Naive thymus-derived CD4-positive, alpha-beta T cell (primary cell): ENCODE measurements around the gene LDB2. TPM values are rescaled to one million over a fixed set of nuclear protein-coding genes. Genes with fewer than 3 reads are reported as not detected.

Experiments used
- ATAC-seq: fragments of 150-1000 bp; cut with Tn5 transposase; 2 replicates; pipeline ENCODE4 v1.10.0; 2021; ENCODE audit warnings: mild to moderate bottlenecking, moderate library complexity
- CTCF ChIA-PET: fragments of 350-600 bp; sonication (Branson Sonifier 250); formaldehyde crosslinking; loops from one replicate; lab custom pipeline; 2021; ENCODE audit warnings: antibody characterized with exemption; lab: Charles Lee
- POLR2A ChIA-PET: fragments of 350-600 bp; sonication (Branson Sonifier 250); formaldehyde crosslinking; loops from one replicate; lab custom pipeline; 2021; ENCODE audit warnings: antibody characterized with exemption, inconsistent platforms; lab: Charles Lee
- DNase-seq, 9 donors: peaks; one replicate each; pipeline versions ENCODE4 v3.0.0 to v3.0.0-alpha.2; 2020 to 2022; ENCODE audit warnings: mixed read lengths in 1 of 9
- H3K27ac ChIP-seq: one replicate; pipeline ENCODE4 v1.7.0; 2013; ENCODE audit warnings: mild to moderate bottlenecking, low read depth, low read length, moderate library complexity
- H3K27me3 ChIP-seq, 2 donors: one replicate each; pipeline ENCODE4 v1.7.0; 2013; ENCODE audit warnings: low read length in 2 of 2, mild to moderate bottlenecking in 2 of 2, moderate library complexity in 2 of 2; ENCODE audit not compliant: control insufficient read depth in 2 of 2, insufficient read depth in 2 of 2
- H3K36me3 ChIP-seq, 3 experiments: 1 replicate in 2 of 3; 2 replicates in 1 of 3; pipeline ENCODE4 v1.7.0; 2013; ENCODE audit warnings: low read length in 3 of 3, mild to moderate bottlenecking in 3 of 3, moderate library complexity in 1 of 3; ENCODE audit not compliant: insufficient read depth in 3 of 3, control insufficient read depth in 2 of 3
- H3K4me1 ChIP-seq, 2 donors: one replicate each; pipeline ENCODE4 v1.7.0; 2013; ENCODE audit warnings: low read length in 2 of 2, mild to moderate bottlenecking in 2 of 2, moderate library complexity in 1 of 2; ENCODE audit not compliant: control insufficient read depth in 2 of 2, insufficient read depth in 2 of 2
- H3K4me3 ChIP-seq: 2 replicates; pipeline ENCODE4 v1.7.0; 2013; ENCODE audit warnings: mild to moderate bottlenecking, low read length
- H3K9me3 ChIP-seq, 3 experiments: 1 replicate in 2 of 3; 2 replicates in 1 of 3; pipeline ENCODE4 v1.7.0; 2013; ENCODE audit warnings: low read length in 3 of 3; ENCODE audit not compliant: control insufficient read depth in 2 of 3
- H3K27ac Mint-ChIP-seq, 9 donors: one replicate each; pipeline ENCODE4 v1.8.0; 2020 to 2022; ENCODE audit warnings: mixed read lengths in 9 of 9, mild to moderate bottlenecking in 8 of 9, moderate library complexity in 5 of 9, inconsistent platforms in 2 of 9
- H3K27me3 Mint-ChIP-seq, 5 donors: one replicate each; pipeline ENCODE4 v1.8.0; 2021 to 2022; ENCODE audit warnings: mixed read lengths in 5 of 5, mild to moderate bottlenecking in 1 of 5
- H3K36me3 Mint-ChIP-seq, 5 donors: one replicate each; pipeline ENCODE4 v1.8.0; 2020 to 2022; ENCODE audit warnings: mixed read lengths in 5 of 5, mild to moderate bottlenecking in 3 of 5, inconsistent platforms in 1 of 5
- H3K4me1 Mint-ChIP-seq, 7 donors: one replicate each; pipeline ENCODE4 v1.8.0; 2020 to 2022; ENCODE audit warnings: mixed read lengths in 7 of 7, mild to moderate bottlenecking in 3 of 7, inconsistent platforms in 1 of 7
- H3K4me3 Mint-ChIP-seq, 10 donors: one replicate each; pipeline ENCODE4 v1.8.0; 2020 to 2022; ENCODE audit warnings: mild to moderate bottlenecking in 10 of 10, mixed read lengths in 10 of 10, moderate library complexity in 6 of 10, inconsistent platforms in 2 of 10
- H3K9me3 Mint-ChIP-seq, 11 donors: one replicate each; pipeline ENCODE4 v1.8.0; 2020 to 2022; ENCODE audit warnings: mixed read lengths in 11 of 11, mild to moderate bottlenecking in 4 of 11, inconsistent platforms in 1 of 11, moderate library complexity in 1 of 11
- intact Hi-C, 2 donors: fragments of 100-400 bp; cut with micrococcal nuclease; formaldehyde crosslinking; loops; one replicate each; pipeline ENCODE4 v1.15.1; 2023
- polyA plus RNA-seq, 2 donors: library from polyadenylated mRNA; unstranded; fragments of 300-500 nt; fragmentation: Illumina TruSeq; gene quantifications; one replicate each; pipeline ENCODE4 v1.2.3, GENCODE V29; 2021
- total RNA-seq, 6 experiments: library from RNA in 5 of 6; stranded (reverse) in 5 of 6; gene quantifications; 1 replicate in 5 of 6; 2 replicates in 1 of 6; pipeline ENCODE4 v1.2.3 and lab custom pipeline; 2021 to 2026

The LDB2 gene
- total and polyA plus RNA-seq, 7 experiments from 2014 or later, result 0.29 to 1.5 TPM; not detected in 5

- no peaks in the 10 kb centered on the region for H3K36me3 Mint-ChIP-seq
- DNase-seq, result no peak
- no peak overlapping the region for H3K4me3 Mint-ChIP-seq
- Histone ChIP-seq H3K27ac (no peak overlapping the region), H3K4me1 (no peaks in the 10 kb centered on the region), H3K27me3 (no peaks in the 10 kb centered on the region), H3K36me3 (no peaks in the 10 kb centered on the region), H3K9me3 (no peaks in the 10 kb centered on the region), H3K4me3 (no peak overlapping the region)
- peaks cover 0 to 7% (median 0%) of the 10 kb centered on the region in 5 donors for H3K27me3 Mint-ChIP-seq
- ChIA-PET CTCF (no interaction called here), POLR2A (no interaction called here)
- H3K9me3 Mint-ChIP-seq, result peaks cover 0 to 3% (median 0%) of the 10 kb centered on the region in 11 donors
- no peak overlapping the region for H3K27ac Mint-ChIP-seq
- intact Hi-C loops, result no loop called here
- ATAC-seq, result no peak
- no peaks in the 10 kb centered on the region for H3K4me1 Mint-ChIP-seq
Measured at GRCh38 chr4:16691450-16691849, 207.0 kb downstream of the LDB2 start.

GRCh38 chr4:16687845-16688244 is 210.6 kb downstream of the LDB2 start:
- H3K36me3 Mint-ChIP-seq, result no peaks in the 10 kb centered on the region

GRCh38 chr4:16687011-16687410 is 211.4 kb downstream of the LDB2 start:
- ChIA-PET POLR2A (no interaction called here), CTCF (interaction anchor here (0.7 kb wide), 1 partner anchor 205 kb away, joined by 4 read pairs; no protein-coding TSS in a partner anchor)
- Histone ChIP-seq H3K4me1 (no peaks in the 10 kb centered on the region), H3K27me3 (no peaks in the 10 kb centered on the region), H3K9me3 (no peaks in the 10 kb centered on the region), H3K36me3 (no peaks in the 10 kb centered on the region), H3K27ac (no peak overlapping the region), H3K4me3 (no peak overlapping the region)
- DNase-seq, result no peak
- no peak overlapping the region for H3K4me3 Mint-ChIP-seq
- peaks cover 0 to 3% (median 0%) of the 10 kb centered on the region in 11 donors for H3K9me3 Mint-ChIP-seq
- no peaks in the 10 kb centered on the region for H3K36me3 Mint-ChIP-seq
- peaks cover 0 to 10% (median 3%) of the 10 kb centered on the region in 5 donors for H3K27me3 Mint-ChIP-seq
- H3K27ac Mint-ChIP-seq, result no peak overlapping the region
- no peaks in the 10 kb centered on the region for H3K4me1 Mint-ChIP-seq
- no peak for ATAC-seq
- intact Hi-C loops, result no loop called here

More at GRCh38 chr4:16687845-16688244, 210.6 kb downstream of the LDB2 start:
- Mint-ChIP-seq H3K4me3 (no peak overlapping the region), H3K4me1 (no peaks in the 10 kb centered on the region), H3K9me3 (peaks cover 0 to 3% (median 0%) of the 10 kb centered on the region in 11 donors), H3K27me3 (peaks cover 0 to 9% (median 3%) of the 10 kb centered on the region in 5 donors), H3K27ac (no peak overlapping the region)
- H3K9me3 ChIP-seq, result no peaks in the 10 kb centered on the region
- POLR2A ChIA-PET, result no interaction called here
- H3K36me3 ChIP-seq, result no peaks in the 10 kb centered on the region
- H3K4me3 ChIP-seq, result no peak overlapping the region
- H3K4me1 ChIP-seq, result no peaks in the 10 kb centered on the region
- no peak overlapping the region for H3K27ac ChIP-seq
- H3K27me3 ChIP-seq, result no peaks in the 10 kb centered on the region
- DNase-seq, result no peak
- intact Hi-C loops, result no loop called here
- ATAC-seq, result no peak
- CTCF ChIA-PET, result no interaction called here

GRCh38 chr4:16686195-16686594 is 212.2 kb downstream of the LDB2 start:
- no peak overlapping the region for H3K27ac ChIP-seq
- DNase-seq, result no peak
- no peaks in the 10 kb centered on the region for H3K36me3 ChIP-seq
- no peak overlapping the region for H3K4me3 ChIP-seq
- ChIA-PET POLR2A (no interaction called here), CTCF (interaction anchor here (0.7 kb wide), 1 partner anchor 204 kb away, joined by 4 read pairs; no protein-coding TSS in a partner anchor)
- no peaks in the 10 kb centered on the region for H3K4me1 ChIP-seq
- H3K9me3 ChIP-seq, result no peaks in the 10 kb centered on the region
- no peaks in the 10 kb centered on the region for H3K27me3 ChIP-seq
- peaks cover 0 to 3% (median 0%) of the 10 kb centered on the region in 11 donors for H3K9me3 Mint-ChIP-seq
- H3K27me3 Mint-ChIP-seq, result peaks cover 0 to 10% (median 3%) of the 10 kb centered on the region in 5 donors
- no peaks in the 10 kb centered on the region for H3K4me1 Mint-ChIP-seq
- H3K36me3 Mint-ChIP-seq, result no peaks in the 10 kb centered on the region
- no peak for ATAC-seq
- no peak overlapping the region for H3K27ac Mint-ChIP-seq
- no peak overlapping the region for H3K4me3 Mint-ChIP-seq
- intact Hi-C loops, result no loop called here

- H3K27me3 Mint-ChIP-seq, result peaks cover 0 to 15% (median 7%) of the 10 kb centered on the region in 5 donors
- no peaks in the 10 kb centered on the region for H3K27me3 ChIP-seq
- no peak overlapping the region for H3K4me3 ChIP-seq
- DNase-seq (no peak), ATAC-seq (no peak)
- H3K4me1 Mint-ChIP-seq, result no peaks in the 10 kb centered on the region
- intact Hi-C loops, result no loop called here
- no peaks in the 10 kb centered on the region for H3K9me3 ChIP-seq
- H3K36me3 Mint-ChIP-seq, result no peaks in the 10 kb centered on the region
- POLR2A ChIA-PET, result no interaction called here
- H3K4me1 ChIP-seq, result no peaks in the 10 kb centered on the region
- no peak overlapping the region for H3K27ac ChIP-seq
- H3K4me3 Mint-ChIP-seq, result no peak overlapping the region
- CTCF ChIA-PET, result no interaction called here
- no peak overlapping the region for H3K27ac Mint-ChIP-seq
- no peaks in the 10 kb centered on the region for H3K36me3 ChIP-seq
- peaks cover 0 to 3% (median 0%) of the 10 kb centered on the region in 11 donors for H3K9me3 Mint-ChIP-seq
Measured at GRCh38 chr4:16685536-16685935, 212.9 kb downstream of the LDB2 start.

GRCh38 chr4:16684935-16685334 is 213.5 kb downstream of the LDB2 start:
- H3K36me3 Mint-ChIP-seq, result no peaks in the 10 kb centered on the region
- POLR2A ChIA-PET, result no interaction called here
- H3K4me3 ChIP-seq, result no peak overlapping the region
- H3K4me1 Mint-ChIP-seq, result no peaks in the 10 kb centered on the region
- no peak overlapping the region for H3K27ac ChIP-seq
- no peaks in the 10 kb centered on the region for H3K9me3 ChIP-seq
- no peaks in the 10 kb centered on the region for H3K36me3 ChIP-seq
- ATAC-seq, result no peak
- CTCF ChIA-PET, result no interaction called here
- peaks cover 0 to 17% (median 8%) of the 10 kb centered on the region in 5 donors for H3K27me3 Mint-ChIP-seq
- no peaks in the 10 kb centered on the region for H3K27me3 ChIP-seq
- no peaks in the 10 kb centered on the region for H3K4me1 ChIP-seq
- no peak overlapping the region for H3K27ac Mint-ChIP-seq
- H3K9me3 Mint-ChIP-seq, result peaks cover 0 to 3% (median 0%) of the 10 kb centered on the region in 11 donors
- no peak for DNase-seq
- no peak overlapping the region for H3K4me3 Mint-ChIP-seq
- intact Hi-C loops, result no loop called here

GRCh38 chr4:16684097-16684496 is 214.3 kb downstream of the LDB2 start:
- no peak for DNase-seq
- Mint-ChIP-seq H3K27me3 (peaks cover 0 to 17% (median 8%) of the 10 kb centered on the region in 5 donors), H3K36me3 (no peaks in the 10 kb centered on the region), H3K27ac (no peak overlapping the region), H3K4me1 (no peaks in the 10 kb centered on the region), H3K9me3 (peaks cover 0 to 3% (median 0%) of the 10 kb centered on the region in 11 donors), H3K4me3 (no peak overlapping the region)
- Histone ChIP-seq H3K27ac (no peak overlapping the region), H3K9me3 (no peaks in the 10 kb centered on the region), H3K4me3 (no peak overlapping the region), H3K27me3 (no peaks in the 10 kb centered on the region), H3K36me3 (no peaks in the 10 kb centered on the region), H3K4me1 (no peaks in the 10 kb centered on the region)
- no peak for ATAC-seq
- ChIA-PET POLR2A (no interaction called here), CTCF (no interaction called here)
- intact Hi-C loops, result no loop called here
